ENCODE data around the gene NPSR1. TPM values are rescaled to one million over a fixed set of nuclear protein-coding genes. Genes with fewer than 3 reads are reported as not detected.
A peak's percentile ranks its signal among the peaks of the same experiment; 100 is the strongest.

Gene NPSR1
- total RNA-seq, 1 experiment from 2014 or later = not detected

GRCh38 chr7:34756025-34756437, 98.0 kb downstream of the NPSR1 start:
- Histone ChIP-seq H3K27me3 (replicated peaks) (0 out of 2 replicates have a peak, but pooled peaks cover 3% of the 10 kb centered on the region), H3K9me3 (replicated peaks) (no peaks in the 10 kb centered on the region), H3K4me1 (replicated peaks) (no peaks in the 10 kb centered on the region; the same call in 1 of the 2 replicates), H3K4me3 (no peak overlapping the region), H3K36me3 (no peaks in the 10 kb centered on the region), H3K27ac (no peak overlapping the region)
- DNase-seq (ENCODE audit: low read depth in 1 of 2, low spot score in 2 of 2) = no peak

- H3K4me3 ChIP-seq = no peak overlapping the region
- H3K9me3 ChIP-seq (replicated peaks) = no peaks in the 10 kb centered on the region
- DNase-seq (ENCODE audit: low read depth in 1 of 2, low spot score in 2 of 2) = no peak
- no peaks in the 10 kb centered on the region; the same call in 1 of the 2 replicates for H3K4me1 ChIP-seq (replicated peaks)
- no peaks in the 10 kb centered on the region for H3K36me3 ChIP-seq
- 0 out of 2 replicates have a peak, but pooled peaks cover 3% of the 10 kb centered on the region for H3K27me3 ChIP-seq (replicated peaks)
- H3K27ac ChIP-seq = no peak overlapping the region
Measured at GRCh38 chr7:34756691-34757090, 98.7 kb downstream of the NPSR1 start.

GRCh38 chr7:34757570-34758110, 99.6 kb downstream of the NPSR1 start:
- Histone ChIP-seq H3K36me3 (no peaks in the 10 kb centered on the region), H3K27me3 (replicated peaks) (0 out of 2 replicates have a peak, but pooled peaks cover 3% of the 10 kb centered on the region), H3K9me3 (replicated peaks) (no peaks in the 10 kb centered on the region)

GRCh38 chr7:34758111-34758601, 100.1 kb downstream of the NPSR1 start:
- H3K4me1 ChIP-seq (replicated peaks) = no peaks in the 10 kb centered on the region; the same call in 1 of the 2 replicates
- H3K27ac ChIP-seq = no peak overlapping the region
- H3K27me3 ChIP-seq (replicated peaks) = 0 out of 2 replicates have a peak, but pooled peaks cover 3% of the 10 kb centered on the region
- H3K4me3 ChIP-seq = no peak overlapping the region
- H3K9me3 ChIP-seq (replicated peaks) = no peaks in the 10 kb centered on the region
- no peaks in the 10 kb centered on the region for H3K36me3 ChIP-seq
- DNase-seq (ENCODE audit: low read depth in 1 of 2, low spot score in 2 of 2) = no peak

More at GRCh38 chr7:34757570-34758110, 99.6 kb downstream of the NPSR1 start:
- DNase-seq (ENCODE audit: low read depth in 1 of 2, low spot score in 2 of 2) = no peak
- H3K4me1 ChIP-seq (replicated peaks) = no peaks in the 10 kb centered on the region; the same call in 1 of the 2 replicates
- H3K4me3 ChIP-seq = no peak overlapping the region
- H3K27ac ChIP-seq = no peak overlapping the region

GRCh38 chr7:34759477-34760125, 101.6 kb downstream of the NPSR1 start:
- DNase-seq (ENCODE audit: low read depth in 1 of 2, low spot score in 2 of 2) = peak in 1 of 2 experiments; percentile 16
- H3K27me3 ChIP-seq (replicated peaks) = 0 out of 2 replicates have a peak, but pooled peaks cover 3% of the 10 kb centered on the region

GRCh38 chr7:34760271-34760670, 102.3 kb downstream of the NPSR1 start:
- Histone ChIP-seq H3K27ac (no peak overlapping the region), H3K27me3 (replicated peaks) (0 out of 2 replicates have a peak, but pooled peaks cover 3% of the 10 kb centered on the region)
- DNase-seq (ENCODE audit: low read depth in 1 of 2, low spot score in 2 of 2) = no peak

More at GRCh38 chr7:34759477-34760125, 101.6 kb downstream of the NPSR1 start:
- Histone ChIP-seq H3K4me1 (replicated peaks) (no peaks in the 10 kb centered on the region; the same call in 1 of the 2 replicates), H3K27ac (no peak overlapping the region), H3K4me3 (no peak overlapping the region), H3K36me3 (no peaks in the 10 kb centered on the region), H3K9me3 (replicated peaks) (no peaks in the 10 kb centered on the region)

GRCh38 chr7:34761206-34761605, 103.2 kb downstream of the NPSR1 start:
- no peaks in the 10 kb centered on the region; the same call in 1 of the 2 replicates for H3K4me1 ChIP-seq (replicated peaks)
- no peaks in the 10 kb centered on the region for H3K9me3 ChIP-seq (replicated peaks)
- H3K36me3 ChIP-seq = no peaks in the 10 kb centered on the region
- H3K27ac ChIP-seq = no peak overlapping the region
- no peak for DNase-seq (ENCODE audit: low read depth in 1 of 2, low spot score in 2 of 2)
- no peak overlapping the region for H3K4me3 ChIP-seq
- H3K27me3 ChIP-seq (replicated peaks) = 0 out of 2 replicates have a peak, but pooled peaks cover 3% of the 10 kb centered on the region

More at GRCh38 chr7:34760271-34760670, 102.3 kb downstream of the NPSR1 start:
- Histone ChIP-seq H3K4me1 (replicated peaks) (no peaks in the 10 kb centered on the region; the same call in 1 of the 2 replicates), H3K4me3 (no peak overlapping the region), H3K9me3 (replicated peaks) (no peaks in the 10 kb centered on the region), H3K36me3 (no peaks in the 10 kb centered on the region)

GRCh38 chr7:34761627-34762026, 103.6 kb downstream of the NPSR1 start:
- H3K27me3 ChIP-seq (replicated peaks) = 0 out of 2 replicates have a peak, but pooled peaks cover 3% of the 10 kb centered on the region
- H3K4me3 ChIP-seq = no peak overlapping the region
- H3K9me3 ChIP-seq (replicated peaks) = no peaks in the 10 kb centered on the region
- no peak for DNase-seq (ENCODE audit: low read depth in 1 of 2, low spot score in 2 of 2)
- H3K4me1 ChIP-seq (replicated peaks) = no peaks in the 10 kb centered on the region; the same call in 1 of the 2 replicates
- no peak overlapping the region for H3K27ac ChIP-seq
- H3K36me3 ChIP-seq = no peaks in the 10 kb centered on the region

- no peaks in the 10 kb centered on the region for H3K9me3 ChIP-seq (replicated peaks)
- DNase-seq (ENCODE audit: low read depth in 1 of 2, low spot score in 2 of 2) = no peak
Measured at GRCh38 chr7:34762764-34763163, 104.7 kb downstream of the NPSR1 start.

GRCh38 chr7:34772296-34772938, 114.4 kb downstream of the NPSR1 start:
- DNase-seq (ENCODE audit: low read depth in 1 of 2, low spot score in 2 of 2) = no peak
- Histone ChIP-seq H3K27ac (no peak overlapping the region), H3K4me3 (no peak overlapping the region), H3K9me3 (replicated peaks) (no peaks in the 10 kb centered on the region), H3K4me1 (replicated peaks) (no peaks in the 10 kb centered on the region), H3K27me3 (replicated peaks) (no peaks in the 10 kb centered on the region), H3K36me3 (no peaks in the 10 kb centered on the region)

More at GRCh38 chr7:34762764-34763163, 104.7 kb downstream of the NPSR1 start:
- 0 out of 2 replicates have a peak, but pooled peaks cover 3% of the 10 kb centered on the region for H3K27me3 ChIP-seq (replicated peaks)
- H3K4me3 ChIP-seq = no peak overlapping the region
- H3K27ac ChIP-seq = no peak overlapping the region
- H3K4me1 ChIP-seq (replicated peaks) = no peaks in the 10 kb centered on the region; the same call in 1 of the 2 replicates
- H3K36me3 ChIP-seq = no peaks in the 10 kb centered on the region

- Histone ChIP-seq H3K9me3 (replicated peaks) (no peaks in the 10 kb centered on the region), H3K27ac (no peak overlapping the region), H3K36me3 (no peaks in the 10 kb centered on the region), H3K4me3 (no peak overlapping the region), H3K4me1 (replicated peaks) (no peaks in the 10 kb centered on the region), H3K27me3 (replicated peaks) (no peaks in the 10 kb centered on the region)
- no peak for DNase-seq (ENCODE audit: low read depth in 1 of 2, low spot score in 2 of 2)
Measured at GRCh38 chr7:34776748-34777358, 118.8 kb downstream of the NPSR1 start.

- H3K4me1 ChIP-seq (replicated peaks) = no peaks in the 10 kb centered on the region
- no peak overlapping the region for H3K27ac ChIP-seq
- H3K4me3 ChIP-seq = no peak overlapping the region
- DNase-seq (ENCODE audit: low read depth in 1 of 2, low spot score in 2 of 2) = no peak
- no peaks in the 10 kb centered on the region for H3K9me3 ChIP-seq (replicated peaks)
- H3K36me3 ChIP-seq = no peaks in the 10 kb centered on the region
- no peaks in the 10 kb centered on the region for H3K27me3 ChIP-seq (replicated peaks)
Measured at GRCh38 chr7:34780546-34780945, 122.5 kb downstream of the NPSR1 start.

GRCh38 chr7:34787586-34787985, 129.6 kb downstream of the NPSR1 start:
- Histone ChIP-seq H3K9me3 (replicated peaks) (no peaks in the 10 kb centered on the region), H3K27ac (no peak overlapping the region)

More at GRCh38 chr7:34787586-34787985, 129.6 kb downstream of the NPSR1 start:
- H3K27me3 ChIP-seq (replicated peaks) = no peaks in the 10 kb centered on the region
- no peaks in the 10 kb centered on the region for H3K36me3 ChIP-seq
- H3K4me3 ChIP-seq = no peak overlapping the region
- no peak for DNase-seq (ENCODE audit: low read depth in 1 of 2, low spot score in 2 of 2)
- no peaks in the 10 kb centered on the region for H3K4me1 ChIP-seq (replicated peaks)
